PC-9 (cell line): ENCODE results near the gene SHROOM2.

ENCODE experiments used
- CTCF ChIP-seq: fragments of 200-600 bp; sonication (generic); conservative IDR thresholded peaks from 2 replicates; pipeline ENCODE4 v1.6.1; 2017; ENCODE audit warnings: mixed run types, antibody characterized with exemption, mild to moderate bottlenecking, moderate library complexity
- EZH2 ChIP-seq: fragments of 200-600 bp; sonication (generic); IDR thresholded peaks from 2 replicates; pipeline ENCODE4 v1.8.0; 2017; ENCODE audit warnings: antibody characterized with exemption, low read depth

- TF ChIP-seq CTCF (no peak), EZH2 (no peak)
Observed at GRCh38 chrX:9905721-9906120, 119.5 kb downstream of the SHROOM2 start.
